ENCODE measurements around the gene CCSER1.

Gene CCSER1

Small RNA genes lying within 50 kb of the gene (small RNA-seq; reads per million reads assigned to genes)
- gene AC093729.1 = 0 reads per million in 2 experiments
- gene TMSB4XP8 = 0 to 0.89 reads per million in 2 experiments
